SJSA1 (cell line): ENCODE data around the gene UTS2R. TPM values are rescaled to one million over a fixed set of nuclear protein-coding genes. Genes with fewer than 3 reads are reported as not detected.
"Not testable (repeated sequence)": the region's sequence is repeated elsewhere in the genome, so short reads cannot be mapped to it uniquely, and the experiment has no call there.

ENCODE experiments used
- DNase-seq, 2 experiments: peaks; one replicate each; pipeline ENCODE4 v3.0.0-alpha.2; 2015 to 2020; ENCODE audit warnings: low spot score in 2 of 2, low read depth in 1 of 2
- H3K27ac ChIP-seq: fragments of 250-450 bp; sonication (Bioruptor Pico); 2 replicates; pipeline ENCODE4 v1.5.1; 2020; ENCODE audit warnings: mild to moderate bottlenecking, moderate library complexity
- H3K27me3 ChIP-seq: fragments of 250-450 bp; sonication (Bioruptor Pico); replicated peaks from 2 replicates; pipeline ENCODE4 v1.5.1; 2020; ENCODE audit warnings: mild to moderate bottlenecking, moderate library complexity
- H3K36me3 ChIP-seq: fragments of 250-450 bp; sonication (Bioruptor Pico); 2 replicates; pipeline ENCODE4 v1.5.1; 2020; ENCODE audit warnings: mild to moderate bottlenecking
- H3K4me1 ChIP-seq: fragments of 250-450 bp; sonication (Bioruptor Pico); replicated peaks from 2 replicates; pipeline ENCODE4 v1.6.1; 2021; ENCODE audit warnings: mild to moderate bottlenecking
- H3K4me3 ChIP-seq: fragments of 250-450 bp; sonication (Bioruptor Pico); 2 replicates; pipeline ENCODE4 v1.5.1; 2020; ENCODE audit warnings: mild to moderate bottlenecking
- H3K9me3 ChIP-seq: fragments of 250-450 bp; sonication (Bioruptor Pico); replicated peaks from 2 replicates; pipeline ENCODE4 v1.5.1; 2020; ENCODE audit warnings: mild to moderate bottlenecking
- total RNA-seq: library from RNA; depleted of rRNA; stranded (reverse); fragments of >200 nt; shearing (Covaris generic); gene quantifications from 2 replicates; pipeline ENCODE4 v1.2.3, GENCODE V29; 2014

UTS2R gene
- total RNA-seq, 1 experiment from 2014 or later: 0.18 TPM

- H3K4me1 ChIP-seq: peaks cover 28% of the 10 kb centered on the region
- H3K36me3 ChIP-seq, H3K9me3 ChIP-seq: not testable (repeated sequence)
Measured at GRCh38 chr17:82381703-82382009, 10.1 kb downstream of the UTS2R start.

GRCh38 chr17:82382220-82382932, 10.8 kb downstream of the UTS2R start:
- Histone ChIP-seq H3K4me1 (peaks cover 35% of the 10 kb centered on the region), H3K27me3 (peaks cover 19% of the 10 kb centered on the region)
- not testable (repeated sequence) for DNase-seq, H3K4me3 ChIP-seq, H3K36me3 ChIP-seq, H3K9me3 ChIP-seq, H3K27ac ChIP-seq

More at GRCh38 chr17:82381703-82382009, 10.1 kb downstream of the UTS2R start:
- not testable (repeated sequence) for H3K4me3 ChIP-seq, DNase-seq, H3K27ac ChIP-seq
- peaks cover 20% of the 10 kb centered on the region for H3K27me3 ChIP-seq

- no peak for DNase-seq
- peaks cover 40% of the 10 kb centered on the region for H3K4me1 ChIP-seq
- H3K27me3 ChIP-seq: peaks cover 19% of the 10 kb centered on the region
- H3K4me3 ChIP-seq: no peak overlapping the region
- no peaks in the 10 kb centered on the region for H3K9me3 ChIP-seq
- H3K27ac ChIP-seq: no peak overlapping the region
- H3K36me3 ChIP-seq: no peaks in the 10 kb centered on the region
Measured at GRCh38 chr17:82382933-82383255, 11.3 kb downstream of the UTS2R start.

- H3K27me3 ChIP-seq: peaks cover 19% of the 10 kb centered on the region
- peaks cover 45% of the 10 kb centered on the region for H3K4me1 ChIP-seq
- no peak for DNase-seq
- no peak overlapping the region for H3K27ac ChIP-seq
- no peak overlapping the region for H3K4me3 ChIP-seq
- no peaks in the 10 kb centered on the region for H3K36me3 ChIP-seq
- H3K9me3 ChIP-seq: no peaks in the 10 kb centered on the region
Measured at GRCh38 chr17:82383411-82383810, 11.8 kb downstream of the UTS2R start.

GRCh38 chr17:82384051-82384729, 12.6 kb downstream of the UTS2R start:
- Histone ChIP-seq H3K27me3 (peaks cover 13% of the 10 kb centered on the region; the same call in 1 of the 2 replicates), H3K27ac (no peak overlapping the region), H3K36me3 (0 out of 2 replicates have a peak, but pooled peaks cover 3% of the 10 kb centered on the region), H3K9me3 (no peaks in the 10 kb centered on the region), H3K4me1 (peaks cover 46% of the 10 kb centered on the region), H3K4me3 (no peak overlapping the region)
- DNase-seq: no peak

- Histone ChIP-seq H3K27me3 (peaks cover 10% of the 10 kb centered on the region; the same call in 1 of the 2 replicates), H3K36me3 (0 out of 2 replicates have a peak, but pooled peaks cover 3% of the 10 kb centered on the region), H3K9me3 (no peaks in the 10 kb centered on the region), H3K27ac (peak overlapping the region; percentile 65), H3K4me3 (no peak overlapping the region), H3K4me1 (peaks cover 46% of the 10 kb centered on the region)
- DNase-seq: peak in 1 of 2 experiments; percentile 69
Measured at GRCh38 chr17:82384730-82385481, 13.3 kb downstream of the UTS2R start.

- DNase-seq: peak; percentile 80 to 85
- peak overlapping the region; percentile 65 for H3K27ac ChIP-seq
Measured at GRCh38 chr17:82385559-82386254, 14.1 kb downstream of the UTS2R start.

GRCh38 chr17:82386255-82386831, 14.8 kb downstream of the UTS2R start:
- Histone ChIP-seq H3K36me3 (peaks cover 7% of the 10 kb centered on the region), H3K27ac (peak overlapping the region; percentile 39), H3K4me1 (peaks cover 41% of the 10 kb centered on the region), H3K9me3 (no peaks in the 10 kb centered on the region), H3K4me3 (no peak overlapping the region), H3K27me3 (no peaks in the 10 kb centered on the region)
- peak in 1 of 2 experiments; percentile 62 for DNase-seq

More at GRCh38 chr17:82385559-82386254, 14.1 kb downstream of the UTS2R start:
- Histone ChIP-seq H3K4me3 (no peak overlapping the region), H3K4me1 (peaks cover 46% of the 10 kb centered on the region), H3K27me3 (0 out of 2 replicates have a peak, but pooled peaks cover 3% of the 10 kb centered on the region), H3K36me3 (peaks cover 3% of the 10 kb centered on the region; the same call in 1 of the 2 replicates), H3K9me3 (no peaks in the 10 kb centered on the region)

- peak overlapping the region; percentile 39 for H3K27ac ChIP-seq
- peaks cover 15% of the 10 kb centered on the region for H3K36me3 ChIP-seq
- peaks cover 41% of the 10 kb centered on the region for H3K4me1 ChIP-seq
- H3K4me3 ChIP-seq: no peak overlapping the region
- H3K27me3 ChIP-seq: no peaks in the 10 kb centered on the region
- DNase-seq: no peak
- H3K9me3 ChIP-seq: no peaks in the 10 kb centered on the region
Measured at GRCh38 chr17:82386881-82387704, 15.5 kb downstream of the UTS2R start.

GRCh38 chr17:82387705-82388106, 16.1 kb downstream of the UTS2R start:
- Histone ChIP-seq H3K36me3 (peaks cover 21% of the 10 kb centered on the region), H3K4me3 (no peak overlapping the region), H3K4me1 (peaks cover 41% of the 10 kb centered on the region), H3K9me3 (no peaks in the 10 kb centered on the region), H3K27me3 (no peaks in the 10 kb centered on the region), H3K27ac (no peak overlapping the region)
- no peak for DNase-seq

- DNase-seq: peak in 1 of 2 experiments; percentile 59
- peaks cover 28% of the 10 kb centered on the region for H3K36me3 ChIP-seq
- H3K27me3 ChIP-seq: no peaks in the 10 kb centered on the region
- no peak overlapping the region for H3K4me3 ChIP-seq
- H3K27ac ChIP-seq: no peak overlapping the region
- peaks cover 41% of the 10 kb centered on the region for H3K4me1 ChIP-seq
- no peaks in the 10 kb centered on the region for H3K9me3 ChIP-seq
Measured at GRCh38 chr17:82388223-82388921, 16.8 kb downstream of the UTS2R start.

GRCh38 chr17:82388922-82389283, 17.3 kb downstream of the UTS2R start:
- Histone ChIP-seq H3K4me3 (no peak overlapping the region), H3K9me3 (no peaks in the 10 kb centered on the region), H3K27me3 (no peaks in the 10 kb centered on the region), H3K4me1 (peaks cover 41% of the 10 kb centered on the region), H3K36me3 (peaks cover 33% of the 10 kb centered on the region), H3K27ac (no peak overlapping the region)
- DNase-seq: no peak
